NCI-H1436 treated with DMSO at 0.1 percent for 48 hours (cell line): Measurements from ENCODE around the gene ZNF423.

Source experiments
- DNase-seq: peaks from one replicate; lab custom pipeline; 2025; lab: John Stamatoyannopoulos, UW

The ZNF423 gene

DNA sequence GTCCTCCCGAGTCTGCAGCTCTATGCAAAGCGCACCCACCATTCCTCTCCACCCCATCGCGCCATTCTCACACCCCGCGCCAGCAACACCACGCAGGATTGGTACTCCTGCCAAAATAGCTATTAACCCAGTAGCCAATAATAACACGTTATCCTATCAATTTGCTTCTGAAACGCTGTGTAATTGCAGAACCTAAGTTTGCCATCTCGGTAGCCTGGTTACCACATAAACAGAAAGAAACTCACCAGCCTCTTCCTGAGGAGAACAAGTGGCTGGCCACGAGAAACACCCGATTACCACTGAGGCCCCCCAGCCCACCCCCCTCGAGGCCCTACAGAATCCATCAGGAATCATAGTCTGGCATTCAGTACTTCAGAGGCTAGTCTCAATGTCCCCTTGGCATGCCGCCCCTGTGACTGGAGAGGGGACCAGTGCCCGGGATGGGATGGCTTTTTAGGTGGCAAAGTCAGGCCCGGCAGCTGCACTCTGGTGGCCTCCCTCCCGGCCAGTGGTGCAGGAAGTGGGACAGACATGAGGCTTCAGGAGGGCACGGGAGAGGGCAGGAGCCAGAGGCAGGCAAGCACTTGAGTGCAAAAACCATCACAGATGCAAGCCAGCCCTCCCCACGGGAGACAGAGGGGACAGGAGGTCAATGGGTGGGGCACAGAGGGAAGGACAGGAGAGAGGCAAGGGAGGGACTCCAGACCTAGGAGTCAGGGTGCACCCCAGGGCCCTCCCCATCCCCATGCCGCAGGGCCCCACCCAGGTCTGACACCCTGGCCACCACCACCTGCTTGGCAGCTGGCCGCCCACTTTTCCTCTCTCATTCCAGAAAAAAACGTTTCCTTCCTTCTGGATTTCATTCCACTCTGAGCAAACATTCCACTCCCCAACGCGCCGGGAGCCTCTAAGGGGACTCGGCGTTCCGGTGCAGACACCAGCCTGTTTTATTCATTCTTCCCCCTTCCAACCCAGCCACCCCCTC, 192.5 kb downstream of the ZNF423 start:
- no peak for DNase-seq

DNA sequence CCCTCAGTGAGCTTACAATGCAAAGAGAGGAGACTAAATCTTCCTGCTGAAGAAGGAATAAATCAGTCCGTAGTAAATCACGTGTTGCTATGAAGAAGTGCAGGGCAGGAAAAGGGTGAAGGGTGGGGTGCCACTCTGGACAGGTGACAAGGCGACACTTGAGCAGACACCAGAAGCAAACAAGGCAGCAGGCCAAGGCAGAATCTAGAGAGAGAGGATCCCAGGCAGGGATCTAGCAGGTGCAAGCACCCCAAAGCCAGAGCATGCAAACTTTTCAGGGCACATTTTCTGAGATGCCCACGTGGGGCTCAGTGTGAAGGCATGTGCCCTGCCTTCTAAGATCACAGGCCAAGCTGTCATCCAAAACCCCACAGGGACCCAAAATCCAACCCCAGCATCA, 193.3 kb downstream of the ZNF423 start:
- DNase-seq = no peak

GRCh38 chr16:49661465-49662187, 194.3 kb downstream of the ZNF423 start:
- no peak for DNase-seq

- DNase-seq = no peak
Measured at GRCh38 chr16:49660626-49661025, 195.3 kb downstream of the ZNF423 start.

GRCh38 chr16:49659356-49659755, 196.6 kb downstream of the ZNF423 start:
- DNase-seq = no peak

GRCh38 chr16:49658531-49658930, 197.4 kb downstream of the ZNF423 start:
- DNase-seq = no peak

- DNase-seq = no peak
Measured at GRCh38 chr16:49657736-49658465, 198.0 kb downstream of the ZNF423 start.

DNA sequence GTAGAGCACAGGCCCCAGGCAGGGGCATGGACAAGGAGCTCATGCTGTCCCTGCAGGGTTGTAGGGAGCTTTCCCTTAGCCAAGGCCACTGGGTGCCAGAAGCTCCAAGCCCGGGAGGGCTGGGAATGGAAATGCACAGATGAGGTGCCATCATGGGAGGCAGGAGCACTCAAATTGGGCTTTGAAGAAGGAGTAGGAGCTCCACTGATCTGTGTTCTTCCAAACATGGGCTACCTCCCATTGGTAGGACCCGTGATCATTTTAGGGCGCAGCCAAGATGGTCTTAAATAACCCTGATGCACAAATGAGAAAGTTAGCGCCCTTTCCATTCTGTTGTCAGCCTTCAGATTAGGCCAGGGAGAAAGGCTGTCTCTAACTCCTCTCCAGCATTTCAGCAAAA, 201.5 kb downstream of the ZNF423 start:
- DNase-seq = no peak

DNA sequence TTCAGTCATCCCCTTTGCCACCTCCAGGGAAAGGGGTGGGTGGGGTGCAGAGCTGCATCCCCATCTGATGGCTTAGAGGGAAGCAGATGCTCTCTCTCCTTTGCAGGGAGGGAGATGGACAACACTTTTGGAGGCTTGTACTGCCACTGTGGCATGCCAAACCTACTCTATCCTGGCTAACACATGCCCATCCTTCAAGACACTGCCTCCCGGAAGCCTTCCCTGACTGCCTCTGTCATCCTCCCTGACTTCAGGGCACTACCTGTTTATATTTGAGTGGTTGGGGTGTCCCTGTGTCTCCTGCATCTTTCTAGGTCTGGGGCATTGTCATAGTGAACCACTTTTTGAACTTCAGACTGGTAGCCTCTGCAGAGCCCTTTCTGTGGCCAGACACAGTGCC, 202.3 kb downstream of the ZNF423 start:
- no peak for DNase-seq

DNA sequence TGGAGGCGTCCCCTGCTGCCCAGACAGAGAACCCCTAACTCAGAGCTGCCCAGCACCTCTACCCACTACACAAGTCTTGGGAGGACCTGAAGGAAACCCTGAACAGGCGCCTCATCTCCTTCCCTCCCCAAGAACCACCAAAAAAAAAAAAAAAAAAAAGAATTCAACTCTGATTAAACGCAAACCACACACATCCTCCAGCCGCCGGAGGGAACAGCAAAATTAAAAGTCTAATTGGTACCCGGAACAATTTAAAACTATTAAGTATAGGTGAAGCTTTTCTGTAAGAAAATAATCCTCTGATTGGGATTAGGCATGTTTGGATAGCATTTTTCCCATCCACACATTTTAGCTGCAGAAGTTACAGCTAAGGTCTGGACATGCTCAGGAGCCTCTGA, 202.7 kb downstream of the ZNF423 start:
- no peak for DNase-seq

DNA sequence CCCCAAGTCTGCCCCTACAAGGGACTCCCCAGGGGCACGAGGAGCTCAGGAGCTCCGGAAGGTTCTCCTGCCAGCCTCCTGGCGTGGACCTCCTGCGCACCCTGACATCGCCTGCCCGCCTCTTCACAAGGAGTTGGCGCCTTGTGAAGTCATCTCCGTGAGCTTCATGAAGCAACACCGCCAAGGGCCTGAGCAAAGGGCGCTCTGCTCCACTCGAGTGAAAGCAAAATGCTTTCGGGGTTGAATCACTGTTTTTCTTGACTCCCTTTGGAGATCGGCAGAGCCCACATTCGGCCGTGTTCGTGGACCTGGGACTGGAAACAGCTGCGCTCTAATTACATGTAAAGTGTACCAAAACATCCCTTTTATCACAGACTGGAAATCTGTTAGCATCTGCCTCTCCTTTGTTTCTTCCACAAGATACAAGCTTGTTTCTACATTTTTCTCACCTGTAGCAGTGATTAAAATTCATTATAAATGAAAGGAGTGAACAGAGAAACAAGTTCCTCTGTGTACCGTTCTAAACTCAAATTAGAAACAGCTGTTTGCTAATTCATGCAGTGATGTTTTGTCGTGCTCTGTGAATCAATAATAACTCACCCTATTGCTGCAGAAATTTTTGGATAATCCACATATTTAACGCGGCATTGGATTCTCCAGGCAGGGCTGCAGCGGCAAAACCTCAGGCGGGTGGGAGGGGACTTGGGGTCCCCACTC, 203.3 kb downstream of the ZNF423 start:
- DNase-seq = no peak

GRCh38 chr16:49651996-49652395, 203.9 kb downstream of the ZNF423 start:
- no peak for DNase-seq

GRCh38 chr16:49651226-49651625, 204.7 kb downstream of the ZNF423 start:
- no peak for DNase-seq

- DNase-seq = no peak
Measured at GRCh38 chr16:49650603-49651002, 205.3 kb downstream of the ZNF423 start.

GRCh38 chr16:49649013-49649765, 206.7 kb downstream of the ZNF423 start:
- DNase-seq = no peak

- DNase-seq = no peak
Measured at GRCh38 chr16:49647673-49648072, 208.2 kb downstream of the ZNF423 start.

DNA sequence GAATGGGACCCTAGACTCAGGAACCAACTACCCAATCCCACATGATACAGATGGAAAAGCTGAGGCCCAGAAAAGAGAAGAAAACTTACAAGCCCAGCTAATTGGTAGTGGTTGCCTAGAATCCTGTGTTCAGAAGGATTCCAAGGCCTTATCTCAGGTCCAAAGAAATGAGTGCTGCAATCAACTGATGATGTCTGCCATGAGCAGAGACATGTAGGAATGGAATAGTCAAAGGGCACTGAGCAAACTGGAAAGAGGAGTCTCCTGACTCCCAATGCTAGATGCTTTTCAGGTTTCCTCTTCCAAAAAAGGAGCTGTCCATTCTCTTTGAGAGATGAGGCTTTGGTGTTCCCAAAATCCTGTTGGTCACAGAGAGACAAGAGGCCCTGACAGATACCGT, 210.6 kb downstream of the ZNF423 start:
- DNase-seq = no peak

DNA sequence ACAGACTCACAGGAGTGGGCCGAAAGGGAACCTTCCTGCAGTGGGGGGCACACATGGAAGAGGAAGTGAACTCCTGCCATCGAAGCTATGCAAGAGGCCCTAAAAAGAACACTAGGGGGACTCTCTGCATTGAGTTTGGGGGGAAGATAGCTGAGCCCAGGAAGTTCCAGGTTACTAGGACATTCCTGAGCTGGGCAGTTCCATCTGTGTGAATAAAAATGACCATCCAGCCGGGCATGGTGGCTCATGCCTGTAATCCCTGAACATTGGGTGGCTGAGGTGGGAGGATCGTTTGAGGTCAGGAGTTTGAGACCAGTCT, 211.8 kb downstream of the ZNF423 start:
- DNase-seq = no peak

- no peak for DNase-seq
Measured at GRCh38 chr16:49643429-49644144, 212.3 kb downstream of the ZNF423 start.

- DNase-seq = no peak
Measured at GRCh38 chr16:49641250-49641649, 214.7 kb downstream of the ZNF423 start.

DNA sequence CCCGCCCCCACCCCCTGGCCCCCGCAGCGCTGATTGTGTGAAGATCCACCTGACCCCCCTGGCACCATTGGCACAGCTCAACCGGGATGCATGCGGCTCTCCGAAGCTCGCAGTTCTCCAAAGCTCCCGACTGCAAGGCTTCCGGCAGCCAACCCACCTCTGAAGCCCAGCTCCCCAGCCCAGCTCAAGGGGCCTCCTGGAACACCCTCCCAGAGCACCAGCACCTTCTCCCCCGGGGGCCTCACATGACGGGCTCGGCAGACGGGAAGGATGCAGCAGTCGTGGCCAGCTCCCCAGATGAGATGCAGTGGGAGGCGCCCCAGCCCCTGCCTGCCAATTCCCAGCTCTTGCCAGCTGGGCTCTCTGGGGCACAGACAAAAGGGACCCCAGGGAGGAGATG, 215.3 kb downstream of the ZNF423 start:
- no peak for DNase-seq
